Measurements from ENCODE around the gene CKS1B.
"Not testable (repeated sequence)": the region's sequence is repeated elsewhere in the genome, so short reads cannot be mapped to it uniquely, and the experiment has no call there.

The CKS1B gene

DNA sequence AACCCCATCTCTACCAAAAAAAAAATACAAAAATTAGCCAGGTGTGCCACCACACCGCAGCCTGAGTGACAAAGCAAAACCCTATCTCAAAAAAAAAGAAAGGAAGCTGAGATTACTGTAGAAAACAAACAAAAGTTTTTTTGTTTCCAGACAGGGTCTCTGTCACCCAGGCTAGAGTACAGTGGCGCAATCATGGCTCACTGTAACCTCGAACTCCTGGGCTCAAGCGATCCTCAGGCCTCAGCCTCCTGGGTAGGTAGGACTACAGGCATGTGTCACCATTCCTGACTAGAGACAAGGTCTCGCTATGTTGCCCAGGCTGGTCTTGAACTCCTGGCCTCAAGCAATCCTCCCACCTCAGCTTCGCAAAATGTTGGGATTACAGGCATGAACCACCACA lies 10.1 kb upstream of the CKS1B start:
- DNase-seq (ENCODE audit: low spot score), result no peak

- DNase-seq (ENCODE audit: low spot score), result no peak
Observed at GRCh38 chr1:154966111-154966510, 8.4 kb upstream of the CKS1B start.

DNA sequence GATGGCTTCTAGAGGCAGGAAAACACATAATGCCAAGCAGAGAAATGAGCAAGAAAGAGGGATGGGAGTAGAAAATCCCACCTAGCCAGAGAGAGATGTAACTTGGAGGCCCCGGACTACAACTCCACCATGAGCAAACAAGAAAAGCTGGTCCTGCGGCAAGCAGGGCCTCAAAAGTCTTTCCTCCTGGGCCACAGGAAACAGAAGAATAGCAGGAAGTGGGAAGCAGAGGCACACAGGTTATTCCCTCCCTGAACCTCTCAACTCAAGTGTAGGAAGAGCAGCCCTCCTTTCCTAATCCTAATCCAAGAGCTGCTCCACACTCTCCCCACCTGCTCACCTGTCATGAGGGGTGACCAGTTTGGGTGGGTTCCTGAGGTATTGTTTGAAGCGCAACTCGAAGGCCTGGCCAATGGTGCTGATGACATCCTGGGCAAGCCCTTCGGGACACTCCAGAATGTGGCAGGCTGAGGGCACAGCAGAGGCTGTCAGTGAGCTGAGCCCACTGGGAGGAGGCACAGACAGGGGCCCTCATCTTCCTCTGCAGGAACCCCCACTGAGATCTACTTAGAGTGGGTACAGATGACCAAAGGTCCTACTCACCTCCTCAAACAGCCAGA lies 7.0 kb upstream of the CKS1B start:
- no peak for DNase-seq (ENCODE audit: low spot score)

DNA sequence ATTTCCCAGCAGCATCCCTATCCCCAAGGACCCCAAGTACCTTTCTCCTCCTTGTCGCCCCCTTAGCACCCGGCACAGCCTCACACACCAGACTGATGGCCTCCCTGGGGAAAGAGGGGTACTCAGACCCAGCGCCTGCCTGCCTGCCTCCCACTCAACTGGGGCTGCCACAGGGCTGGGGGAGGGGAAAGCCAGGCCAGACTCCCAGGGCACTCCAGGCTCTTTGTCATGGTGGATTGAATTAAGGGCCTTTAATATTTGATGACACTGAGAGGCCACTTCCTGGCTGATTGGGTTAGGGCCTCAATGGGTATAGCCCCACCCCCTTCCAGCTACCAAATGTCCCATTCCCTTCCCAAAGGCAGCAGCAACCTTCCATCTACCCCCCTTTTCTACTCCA lies 5.8 kb upstream of the CKS1B start:
- no peak for DNase-seq (ENCODE audit: low spot score)

DNA sequence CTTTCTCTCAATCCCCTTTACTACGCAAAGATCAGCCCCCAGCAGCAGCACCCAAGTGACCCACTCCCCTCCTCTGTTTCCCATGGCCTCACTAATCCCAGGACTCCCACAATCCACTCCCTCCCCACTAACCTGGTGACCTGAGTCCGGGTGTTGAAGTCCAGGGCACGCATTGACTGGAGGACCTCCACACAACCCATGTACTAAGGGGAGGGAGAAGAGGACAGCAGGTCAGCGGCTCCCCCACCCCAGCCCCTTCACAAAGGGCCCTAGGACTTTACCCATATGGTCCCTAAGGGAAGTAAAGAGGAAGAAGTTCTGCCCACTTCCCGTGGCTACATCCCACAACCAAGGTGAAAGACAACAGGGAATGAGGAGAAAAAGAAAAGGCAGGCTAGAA lies 5.2 kb upstream of the CKS1B start:
- no peak for DNase-seq (ENCODE audit: low spot score)

DNA sequence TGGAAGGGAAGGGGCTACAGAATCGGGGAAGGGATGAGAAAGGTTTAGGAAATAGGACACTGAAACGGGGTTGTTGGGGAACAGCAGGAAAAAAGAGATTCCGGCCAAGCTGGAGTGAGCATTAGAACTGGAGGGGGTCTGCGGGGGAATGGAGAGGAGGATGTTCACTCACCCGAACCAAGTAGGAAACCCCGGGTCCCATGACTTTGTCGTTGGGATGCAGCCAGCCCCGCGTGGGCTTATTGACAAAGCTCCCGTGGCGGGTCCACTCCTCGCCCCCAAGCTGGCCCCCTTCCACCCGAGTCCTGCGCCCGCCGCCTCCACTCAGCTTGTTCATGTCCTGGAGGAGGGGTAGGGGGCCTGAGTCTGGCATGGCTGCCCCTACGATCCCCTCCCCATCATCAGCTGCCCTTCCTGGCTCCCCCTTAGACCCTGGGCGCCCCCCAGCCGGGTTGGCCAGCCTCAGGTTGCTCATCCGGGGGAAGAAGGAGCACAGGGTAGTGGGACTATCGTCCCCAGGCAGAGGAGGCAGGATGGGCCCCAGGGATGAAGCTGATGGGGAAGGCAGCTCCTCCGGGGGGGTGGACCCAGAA lies 4.5 kb upstream of the CKS1B start:
- no peak for DNase-seq (ENCODE audit: low spot score)

DNA sequence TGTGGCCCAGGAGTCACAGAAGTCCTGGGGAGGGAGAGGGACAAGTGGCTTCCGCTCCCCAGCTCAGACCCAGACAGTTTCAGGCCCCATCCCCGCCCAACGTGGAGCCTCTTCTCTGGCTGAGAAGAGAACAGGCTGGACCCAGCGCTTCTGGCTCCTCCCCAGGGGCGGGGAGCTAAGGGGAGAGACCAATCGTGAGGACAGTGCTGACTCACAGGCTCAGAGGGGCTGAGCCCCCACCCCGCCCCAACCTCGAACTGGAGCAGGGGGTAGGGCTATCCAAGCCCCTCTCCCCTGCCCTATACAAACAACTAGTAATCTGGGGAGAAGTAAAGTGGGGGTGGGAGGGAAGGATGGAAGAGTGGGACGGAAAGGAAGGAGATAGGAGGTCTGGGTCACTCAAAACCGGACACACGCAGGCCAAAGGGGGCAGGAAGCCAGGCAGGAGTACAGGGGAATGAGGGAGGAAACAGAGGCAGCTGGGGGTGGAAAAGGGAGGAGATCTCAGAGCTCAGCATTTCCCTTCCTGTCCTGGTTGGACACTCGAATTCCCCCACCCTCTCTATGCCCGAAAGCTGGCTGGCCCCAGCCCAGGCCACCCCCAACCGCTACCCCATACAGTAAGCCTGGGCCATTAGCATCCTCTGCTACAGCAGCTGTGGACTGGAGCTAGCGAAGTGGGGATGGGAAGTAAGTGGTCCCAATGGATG lies 3.7 kb upstream of the CKS1B start, which contains the start of gene SHC1:
TSS of gene SHC1 (minus strand) at position 117 of the 710 bp plus-strand sequence. CDS start 221 bp downstream, outside the sequence.
- peak; percentile 88 for DNase-seq (ENCODE audit: low spot score)

- DNase-seq (ENCODE audit: low spot score), result no peak
Observed at GRCh38 chr1:154971341-154971998, 3.0 kb upstream of the CKS1B start.

DNA sequence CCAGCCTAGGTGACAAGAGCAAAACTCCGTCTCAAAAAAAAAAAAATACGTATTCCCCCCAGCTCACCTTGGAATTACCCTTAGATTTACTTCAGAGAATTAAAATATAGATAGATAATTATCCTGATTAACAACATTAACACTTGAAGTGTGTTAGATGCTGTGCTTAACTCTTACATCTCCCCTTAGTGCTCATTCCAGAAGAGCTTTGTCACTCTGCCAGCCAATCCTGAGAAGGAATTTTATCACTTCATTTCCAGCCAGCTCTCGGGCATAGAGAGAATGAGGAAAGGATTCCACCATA lies 2.3 kb upstream of the CKS1B start:
- DNase-seq (ENCODE audit: low spot score), result no peak

- DNase-seq (ENCODE audit: low spot score), result peak; percentile 98
Observed at GRCh38 chr1:154972517-154973343, 1.8 kb upstream of the CKS1B start.

GRCh38 chr1:154973344-154974101 lies 958 bp upstream of the CKS1B start:
- peak; percentile 98 for DNase-seq (ENCODE audit: low spot score)

DNA sequence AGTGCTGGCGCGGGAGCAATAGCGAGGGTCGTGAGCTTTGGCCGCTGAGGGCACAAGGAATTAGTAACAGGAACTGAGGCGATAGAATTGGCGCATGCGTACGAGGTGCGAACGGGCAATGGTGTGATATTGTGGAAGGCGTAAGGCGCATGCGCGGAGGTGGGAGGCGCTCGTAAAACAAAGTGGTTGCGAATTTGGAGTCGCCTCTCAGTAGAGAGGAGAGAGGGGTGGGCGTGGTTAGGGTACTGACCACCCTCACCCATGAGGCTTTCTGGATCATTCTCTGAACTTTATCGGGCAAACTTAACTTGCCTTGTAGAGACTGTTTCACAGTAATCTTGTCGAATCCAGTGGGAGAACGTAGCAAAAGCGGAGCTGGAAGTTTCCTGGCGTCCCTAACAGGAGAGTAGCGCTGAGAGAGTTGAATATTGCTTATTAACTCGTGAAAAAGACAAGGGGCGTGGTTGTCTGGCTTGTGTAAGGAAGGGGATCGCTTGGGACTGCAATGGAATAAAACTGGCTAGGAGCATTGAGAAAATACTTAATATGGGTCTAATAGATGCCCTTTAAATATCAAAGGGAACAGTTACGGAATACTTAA lies 427 bp downstream of the CKS1B start:
- peak; percentile 96 for DNase-seq (ENCODE audit: low spot score)

DNA sequence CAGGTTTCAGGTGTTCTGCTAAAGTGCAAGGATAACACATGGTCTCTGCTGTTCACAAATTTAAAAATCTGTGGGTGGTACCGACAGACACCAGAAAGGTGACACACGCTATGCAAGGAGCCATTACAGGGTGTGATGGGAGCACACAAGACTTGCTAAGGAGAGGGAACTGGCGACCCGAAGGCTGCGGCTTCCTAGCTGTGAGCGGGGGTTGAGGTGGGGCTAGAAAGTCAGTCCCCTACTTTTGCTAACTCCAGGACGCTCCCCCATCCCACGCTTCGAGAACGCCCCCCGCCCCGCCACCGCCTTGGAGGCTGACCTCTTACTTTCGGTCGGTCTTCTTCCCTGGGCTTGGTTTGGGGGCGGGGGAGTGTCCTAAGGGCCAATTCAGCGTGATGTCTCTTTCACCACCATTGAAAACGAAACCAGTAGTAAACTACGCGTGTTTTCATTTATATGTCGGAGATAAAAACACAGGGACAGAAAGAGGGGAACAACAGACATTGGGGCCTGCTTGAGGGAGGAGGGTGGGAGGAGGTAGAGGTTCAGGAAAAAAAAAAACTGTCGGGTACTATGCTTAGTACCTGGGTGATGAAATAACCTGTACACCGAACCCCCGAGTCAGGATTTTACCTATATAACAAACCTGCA lies 1.1 kb downstream of the CKS1B start:
- DNase-seq (ENCODE audit: low spot score), result peak; percentile 65

DNA sequence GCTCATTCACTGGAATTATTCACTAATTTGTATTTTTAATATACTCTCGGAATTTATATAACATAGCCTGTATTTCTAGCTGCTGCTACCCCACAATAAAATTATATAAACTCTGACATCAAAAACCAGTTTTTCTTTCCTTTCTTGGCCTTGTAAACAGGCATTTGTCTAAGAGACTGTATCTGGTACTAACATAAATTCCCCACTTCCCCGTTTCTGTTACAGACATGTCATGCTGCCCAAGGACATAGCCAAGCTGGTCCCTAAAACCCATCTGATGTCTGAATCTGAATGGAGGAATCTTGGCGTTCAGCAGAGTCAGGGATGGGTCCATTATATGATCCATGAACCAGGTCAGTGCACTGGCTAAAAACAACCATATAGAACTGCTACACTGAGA lies 3.3 kb downstream of the CKS1B start:
- DNase-seq (ENCODE audit: low spot score), result not testable (repeated sequence)

DNA sequence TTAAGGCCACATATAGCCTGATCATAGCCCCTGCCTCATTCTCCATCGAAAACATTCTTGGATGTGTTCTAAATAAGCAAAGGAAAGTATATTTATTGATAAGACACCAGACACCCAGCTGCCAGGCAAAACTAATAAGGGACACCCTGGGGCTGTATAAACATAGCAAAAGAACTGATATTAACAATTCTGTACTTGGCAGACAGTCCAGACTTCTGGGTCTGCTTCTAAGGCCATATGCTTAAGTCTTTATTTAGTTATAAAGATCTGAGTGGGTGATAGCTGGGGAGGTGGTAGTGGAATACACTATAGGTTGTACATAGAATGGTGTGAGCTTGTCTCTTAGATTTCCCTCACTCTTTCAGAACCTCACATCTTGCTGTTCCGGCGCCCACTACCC lies 3.9 kb downstream of the CKS1B start:
- no peak for DNase-seq (ENCODE audit: low spot score)

- no peak for DNase-seq (ENCODE audit: low spot score)
Observed at GRCh38 chr1:154982341-154982740, 7.9 kb downstream of the CKS1B start.

DNA sequence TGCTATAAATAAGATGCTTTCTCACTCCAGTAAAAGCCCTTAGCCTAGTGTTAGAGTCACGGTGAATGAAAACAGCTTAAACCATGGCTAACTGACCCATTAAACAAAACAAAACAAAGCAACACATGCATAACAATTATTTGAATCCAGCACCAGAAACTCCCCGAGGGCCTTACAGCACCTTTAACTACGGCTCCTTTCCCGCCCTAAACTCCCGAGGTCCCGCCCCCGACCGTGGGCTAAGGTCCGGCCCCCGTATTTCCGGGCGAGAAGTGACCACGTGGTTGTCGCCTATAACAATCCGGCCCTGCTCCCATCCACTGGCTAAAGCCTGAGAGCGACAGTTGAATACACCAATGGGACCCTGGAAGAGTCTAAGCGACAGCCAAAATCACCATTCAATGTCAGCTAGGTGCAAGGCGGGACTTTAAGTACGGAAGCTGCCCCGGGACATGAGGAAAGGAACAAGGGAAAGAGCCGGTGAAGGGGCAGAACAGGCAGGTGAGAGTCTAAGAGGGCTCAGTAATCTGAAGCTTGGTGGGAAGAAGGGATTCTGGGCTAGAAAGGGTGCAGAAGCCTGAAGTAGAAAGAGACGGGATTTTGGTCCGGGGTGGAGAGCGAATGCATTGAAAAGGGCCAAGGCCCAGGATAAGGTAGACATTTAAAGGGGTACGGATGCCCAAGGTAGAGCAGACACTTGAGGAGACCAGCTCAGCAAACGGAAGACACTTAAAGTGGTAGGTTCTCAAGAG lies 8.6 kb downstream of the CKS1B start, which contains the start of gene FLAD1:
TSS of gene FLAD1 (plus strand) at position 448 of the 752 bp plus-strand sequence. CDS start 351 bp downstream, outside the sequence.
- peak; percentile 100 for DNase-seq (ENCODE audit: low spot score)

DNA sequence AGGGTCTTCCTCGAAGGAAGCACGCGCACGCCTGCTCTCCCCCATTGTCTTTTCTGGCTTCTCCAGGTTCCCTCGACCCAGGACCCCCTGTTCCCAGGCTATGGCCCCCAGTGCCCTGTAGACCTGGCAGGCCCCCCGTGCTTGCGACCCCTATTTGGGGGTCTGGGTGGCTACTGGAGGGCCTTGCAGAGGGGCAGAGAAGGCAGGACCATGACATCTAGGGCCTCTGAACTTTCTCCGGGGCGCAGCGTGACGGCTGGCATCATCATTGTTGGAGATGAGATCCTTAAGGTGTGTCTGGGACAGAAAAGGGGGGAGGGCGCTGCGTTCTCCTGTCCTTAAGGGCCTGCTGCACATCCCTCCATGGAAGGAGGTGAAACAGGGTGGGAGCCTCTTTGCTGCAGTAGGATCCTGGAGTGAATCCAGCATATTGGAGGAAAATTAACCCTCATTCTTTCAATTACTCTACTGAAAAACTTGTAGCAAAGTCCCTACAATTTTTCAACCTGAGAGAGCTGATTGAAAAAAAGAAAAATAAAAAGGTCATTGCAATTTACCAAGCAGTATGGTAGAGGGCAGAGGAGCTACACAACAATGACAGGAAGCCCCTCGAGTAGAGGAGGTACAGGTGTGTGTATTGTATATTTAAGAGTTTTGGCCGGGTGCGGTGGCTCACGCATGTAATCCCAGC lies 9.4 kb downstream of the CKS1B start:
- no peak for DNase-seq (ENCODE audit: low spot score)

DNA sequence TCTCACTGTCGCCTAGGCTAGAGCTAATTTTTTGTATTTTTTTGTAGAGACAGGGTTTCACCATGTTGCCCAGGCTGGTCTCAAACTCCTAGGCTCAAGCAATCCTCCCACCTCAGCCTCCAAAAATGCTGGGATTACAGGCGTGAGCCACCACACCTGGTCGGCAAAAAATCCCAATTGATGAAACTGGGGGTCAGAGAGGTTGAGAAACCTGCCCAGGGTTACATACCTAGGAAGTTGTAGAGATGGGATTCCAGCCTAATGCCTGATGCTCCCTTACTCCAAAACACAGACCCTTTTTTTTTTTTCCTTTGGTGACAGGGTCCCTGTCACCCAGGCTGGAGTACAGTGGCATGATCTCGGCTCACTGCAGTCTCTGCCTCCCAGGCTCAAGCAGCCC lies 12.3 kb downstream of the CKS1B start:
- DNase-seq (ENCODE audit: low spot score), result not testable (repeated sequence)
